RWPE2 (cell line): ENCODE measurements around the gene MALL.

Source experiments
- ATAC-seq: fragments of 200-7000 bp; cut with Tn5 transposase; 3 replicates; pipeline ENCODE4 v1.9.1; 2021; ENCODE audit warnings: low read depth
- DNase-seq: peaks from one replicate; pipeline ENCODE4 v3.0.0-alpha.2; 2020; ENCODE audit warnings: low spot score
- H3K27ac ChIP-seq: fragments of 450-650 bp; 2 replicates; pipeline ENCODE4 v1.5.1; 2017; ENCODE audit warnings: mild to moderate bottlenecking; ENCODE audit not compliant: poor library complexity, severe bottlenecking
- H3K27me3 ChIP-seq: fragments of 250-450 bp; sonication (Bioruptor Pico); 2 replicates; pipeline ENCODE4 v1.5.1; 2021; ENCODE audit warnings: mild to moderate bottlenecking, moderate library complexity; ENCODE audit not compliant: insufficient read depth, poor library complexity, severe bottlenecking
- H3K36me3 ChIP-seq: fragments of 250-450 bp; sonication (Bioruptor Pico); 2 replicates; pipeline ENCODE4 v1.5.1; 2020; ENCODE audit warnings: low read depth, mild to moderate bottlenecking, moderate library complexity
- H3K4me1 ChIP-seq: fragments of 250-450 bp; sonication (Bioruptor Pico); 2 replicates; pipeline ENCODE4 v1.5.1; 2021; ENCODE audit warnings: mild to moderate bottlenecking, moderate library complexity; ENCODE audit not compliant: insufficient read depth, poor library complexity, severe bottlenecking
- H3K4me3 ChIP-seq: fragments of 250-450 bp; sonication (Bioruptor Pico); 2 replicates; pipeline ENCODE4 v1.5.1; 2021; ENCODE audit warnings: mild to moderate bottlenecking, moderate library complexity; ENCODE audit not compliant: severe bottlenecking
- H3K9me3 ChIP-seq: fragments of 250-450 bp; sonication (Bioruptor Pico); 2 replicates; pipeline ENCODE4 v1.5.1; 2021; ENCODE audit warnings: mild to moderate bottlenecking, moderate library complexity; ENCODE audit not compliant: severe bottlenecking
- CTCF ChIP-seq: fragments of 450-650 bp; IDR thresholded peaks from one replicate; pipeline ENCODE4 v1.5.1; 2017; ENCODE audit warnings: mild to moderate bottlenecking, moderate library complexity; ENCODE audit not compliant: poor library complexity, severe bottlenecking

The MALL gene

GRCh38 chr2:110121592-110121991, 6.0 kb upstream of the MALL start:
- ATAC-seq: no peak
- H3K9me3 ChIP-seq: no peaks in the 10 kb centered on the region
- no peaks in the 10 kb centered on the region for H3K36me3 ChIP-seq
- peaks cover 13% of the 10 kb centered on the region for H3K4me1 ChIP-seq
- no peaks in the 10 kb centered on the region for H3K27me3 ChIP-seq
- TF ChIP-seq CTCF: no peak
- H3K4me3 ChIP-seq: no peak overlapping the region
- no peak for DNase-seq
- H3K27ac ChIP-seq: no peak overlapping the region

GRCh38 chr2:110121052-110121334, 5.4 kb upstream of the MALL start:
- H3K27ac ChIP-seq: no peak overlapping the region
- peaks cover 13% of the 10 kb centered on the region for H3K4me1 ChIP-seq
- H3K9me3 ChIP-seq: no peaks in the 10 kb centered on the region
- H3K27me3 ChIP-seq: no peaks in the 10 kb centered on the region
- TF ChIP-seq CTCF: no peak
- no peaks in the 10 kb centered on the region for H3K36me3 ChIP-seq
- ATAC-seq: no peak
- no peak for DNase-seq
- H3K4me3 ChIP-seq: no peak overlapping the region

- H3K4me1 ChIP-seq: peaks cover 9% of the 10 kb centered on the region
- ATAC-seq: no peak
- no peak for DNase-seq
- H3K36me3 ChIP-seq: no peaks in the 10 kb centered on the region
- no peak for TF ChIP-seq CTCF
- H3K4me3 ChIP-seq: no peak overlapping the region
- no peaks in the 10 kb centered on the region for H3K9me3 ChIP-seq
- no peak overlapping the region for H3K27ac ChIP-seq
- H3K27me3 ChIP-seq: no peaks in the 10 kb centered on the region
Measured at GRCh38 chr2:110120171-110121051, 4.8 kb upstream of the MALL start.

- DNase-seq (no peak), ATAC-seq (peak; percentile 44)
- Histone ChIP-seq H3K27me3 (no peaks in the 10 kb centered on the region), H3K4me1 (peaks cover 10% of the 10 kb centered on the region), H3K4me3 (peak overlapping the region; percentile 45), H3K36me3 (peaks cover 14% of the 10 kb centered on the region), H3K9me3 (no peaks in the 10 kb centered on the region), H3K27ac (peak overlapping the region; percentile 79)
- TF ChIP-seq CTCF: peak; percentile 65
Measured at GRCh38 chr2:110116033-110116710, 550 bp upstream of the MALL start.

- Histone ChIP-seq H3K27ac (peak overlapping the region; percentile 79), H3K27me3 (no peaks in the 10 kb centered on the region), H3K9me3 (no peaks in the 10 kb centered on the region), H3K4me3 (peak overlapping the region; percentile 45), H3K36me3 (peaks cover 17% of the 10 kb centered on the region), H3K4me1 (peaks cover 10% of the 10 kb centered on the region)
- no peak for TF ChIP-seq CTCF
- no peak for DNase-seq
- peak; percentile 64 for ATAC-seq
Measured at GRCh38 chr2:110114831-110115255, 779 bp downstream of the MALL start.
